ENCODE measurements around the gene CDKL1.

Gene CDKL1

DNA sequence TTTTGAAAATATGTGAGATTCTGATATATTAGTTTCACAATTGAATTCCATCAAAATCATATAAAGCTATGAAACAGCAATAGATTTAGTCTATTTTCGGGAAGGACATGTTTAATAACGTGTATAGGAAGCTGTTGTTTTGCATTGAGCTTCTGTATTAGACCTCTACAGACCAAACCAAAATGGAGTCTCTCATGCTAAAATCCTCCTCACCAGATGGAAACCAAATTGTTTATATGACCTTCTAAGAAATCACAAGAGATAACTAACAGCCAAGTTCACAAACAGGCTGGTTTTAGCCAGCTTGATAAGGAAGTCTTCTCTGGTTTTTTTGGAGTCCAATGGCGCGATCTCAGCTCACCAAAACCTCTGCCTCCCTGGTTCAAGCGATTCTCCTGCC is 108.5 kb downstream of the CDKL1 start:
- Histone ChIP-seq H3K4me1 (ENCODE audit: control insufficient read depth, insufficient read depth, low read length) (no peaks in the 10 kb centered on the region), H3K36me3 (ENCODE audit: control insufficient read depth in 2 of 2, insufficient read depth in 1 of 2, low read length in 2 of 2) (peaks cover 15 to 18% of the 10 kb centered on the region in 2 experiments), H3K27ac (ENCODE audit: extremely low read depth, low read depth, low read length) (no peak overlapping the region), H3K4me3 (ENCODE audit: low read depth, low read length) (no peak overlapping the region), H3K9me3 (ENCODE audit: control insufficient read depth, insufficient read depth, low read depth, low read length) (no peaks in the 10 kb centered on the region)
- POLR2A ChIA-PET = no interaction called here
- CTCF ChIA-PET = no interaction called here
- TF ChIP-seq ZNF394 (tag by site-specific recombination; IDR thresholded peaks at IDR 0.05; ENCODE audit: borderline replicate concordance) (no peak), ZNF211 (tag by site-specific recombination; IDR thresholded peaks at IDR 0.05; ENCODE audit: low read depth) (no peak), ZNF585B (tag by site-specific recombination; IDR thresholded peaks at IDR 0.05) (no peak), ZFP69B (tag by site-specific recombination; IDR thresholded peaks at IDR 0.05) (no peak), ZNF629 (tag by site-specific recombination; IDR thresholded peaks at IDR 0.05) (no peak), ZBTB17 (tag by site-specific recombination; IDR thresholded peaks at IDR 0.05) (no peak), ZNF707 (tag by site-specific recombination; IDR thresholded peaks at IDR 0.05) (no peak)
- TF ChIP-seq, protein P1, sequence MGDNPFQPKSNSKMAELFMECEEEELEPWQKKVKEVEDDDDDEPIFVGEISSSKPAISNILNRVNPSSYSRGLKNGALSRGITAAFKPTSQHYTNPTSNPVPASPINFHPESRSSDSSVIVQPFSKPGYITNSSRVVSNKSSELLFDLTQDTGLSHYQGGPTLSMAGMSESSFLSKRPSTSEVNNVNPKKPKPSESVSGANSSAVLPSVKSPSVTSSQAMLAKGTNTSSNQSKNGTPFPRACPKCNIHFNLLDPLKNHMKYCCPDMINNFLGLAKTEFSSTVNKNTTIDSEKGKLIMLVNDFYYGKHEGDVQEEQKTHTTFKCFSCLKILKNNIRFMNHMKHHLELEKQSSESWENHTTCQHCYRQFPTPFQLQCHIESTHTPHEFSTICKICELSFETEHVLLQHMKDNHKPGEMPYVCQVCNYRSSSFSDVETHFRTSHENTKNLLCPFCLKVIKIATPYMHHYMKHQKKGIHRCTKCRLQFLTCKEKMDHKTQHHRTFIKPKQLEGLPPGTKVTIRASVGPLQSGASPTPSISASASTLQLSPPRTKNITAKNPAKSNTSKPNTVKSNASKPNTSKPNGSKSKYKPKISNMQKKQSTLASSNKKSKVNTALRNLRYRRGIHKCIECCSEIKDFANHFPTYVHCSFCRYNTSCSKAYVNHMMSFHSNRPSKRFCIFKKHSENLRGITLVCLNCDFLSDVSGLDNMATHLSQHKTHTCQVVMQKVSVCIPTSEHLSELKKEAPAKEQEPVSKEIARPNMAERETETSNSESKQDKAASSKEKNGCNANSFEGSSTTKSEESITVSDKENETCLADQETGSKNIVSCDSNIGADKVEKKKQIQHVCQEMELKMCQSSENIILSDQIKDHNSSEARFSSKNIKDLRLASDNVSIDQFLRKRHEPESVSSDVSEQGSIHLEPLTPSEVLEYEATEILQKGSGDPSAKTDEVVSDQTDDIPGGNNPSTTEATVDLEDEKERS (tag by site-specific recombination; IDR thresholded peaks at IDR 0.05) = no peak

DNA sequence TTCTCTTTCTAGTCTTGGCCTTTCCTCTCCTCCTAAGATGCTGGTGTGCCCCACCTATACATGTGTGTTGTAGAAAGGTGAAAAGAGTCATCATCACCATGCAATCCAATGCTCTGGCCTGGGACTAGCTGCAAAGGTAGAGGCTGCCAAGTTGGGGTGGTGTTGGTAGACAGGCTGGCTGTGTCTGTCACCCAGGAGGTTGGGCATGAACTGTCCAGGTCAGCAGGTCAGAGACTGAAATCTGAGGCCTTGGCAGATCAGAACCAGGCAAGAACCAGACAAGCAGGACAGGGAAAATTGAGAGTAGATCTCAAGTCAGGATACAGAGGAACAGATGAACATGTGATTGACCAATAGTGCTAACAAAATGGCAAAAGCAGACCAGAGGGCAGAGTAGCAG is 110.8 kb downstream of the CDKL1 start:
- TF ChIP-seq ZNF426 (tag by site-specific recombination; IDR thresholded peaks at IDR 0.05) (no peak), ZBTB48 (tag by site-specific recombination; IDR thresholded peaks at IDR 0.05) (no peak), ZNF777 (tag by site-specific recombination; IDR thresholded peaks at IDR 0.05; ENCODE audit: borderline replicate concordance) (no peak), ZNF221 (tag by site-specific recombination; IDR thresholded peaks at IDR 0.05; ENCODE audit: borderline replicate concordance) (no peak), ZNF521 (tag by site-specific recombination; IDR thresholded peaks at IDR 0.05) (no peak), ZBTB8A (tag by site-specific recombination; IDR thresholded peaks at IDR 0.05) (no peak), ZNF776 (tag by site-specific recombination; IDR thresholded peaks at IDR 0.05; ENCODE audit: borderline replicate concordance) (no peak), ZNF768 (tag by site-specific recombination; IDR thresholded peaks at IDR 0.05) (no peak)
- TF ChIP-seq, protein P2, sequence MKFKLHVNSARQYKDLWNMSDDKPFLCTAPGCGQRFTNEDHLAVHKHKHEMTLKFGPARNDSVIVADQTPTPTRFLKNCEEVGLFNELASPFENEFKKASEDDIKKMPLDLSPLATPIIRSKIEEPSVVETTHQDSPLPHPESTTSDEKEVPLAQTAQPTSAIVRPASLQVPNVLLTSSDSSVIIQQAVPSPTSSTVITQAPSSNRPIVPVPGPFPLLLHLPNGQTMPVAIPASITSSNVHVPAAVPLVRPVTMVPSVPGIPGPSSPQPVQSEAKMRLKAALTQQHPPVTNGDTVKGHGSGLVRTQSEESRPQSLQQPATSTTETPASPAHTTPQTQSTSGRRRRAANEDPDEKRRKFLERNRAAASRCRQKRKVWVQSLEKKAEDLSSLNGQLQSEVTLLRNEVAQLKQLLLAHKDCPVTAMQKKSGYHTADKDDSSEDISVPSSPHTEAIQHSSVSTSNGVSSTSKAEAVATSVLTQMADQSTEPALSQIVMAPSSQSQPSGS (tag by site-specific recombination; IDR thresholded peaks at IDR 0.05; ENCODE audit: low read depth) = no peak
- TF ChIP-seq, protein P3, sequence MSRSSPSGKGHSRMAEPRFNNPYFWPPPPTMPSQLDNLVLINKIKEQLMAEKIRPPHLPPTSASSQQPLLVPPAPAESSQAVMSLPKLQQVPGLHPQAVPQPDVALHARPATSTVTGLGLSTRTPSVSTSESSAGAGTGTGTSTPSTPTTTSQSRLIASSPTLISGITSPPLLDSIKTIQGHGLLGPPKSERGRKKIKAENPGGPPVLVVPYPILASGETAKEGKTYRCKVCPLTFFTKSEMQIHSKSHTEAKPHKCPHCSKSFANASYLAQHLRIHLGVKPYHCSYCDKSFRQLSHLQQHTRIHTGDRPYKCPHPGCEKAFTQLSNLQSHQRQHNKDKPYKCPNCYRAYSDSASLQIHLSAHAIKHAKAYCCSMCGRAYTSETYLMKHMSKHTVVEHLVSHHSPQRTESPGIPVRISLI (tag by site-specific recombination; IDR thresholded peaks at IDR 0.05) = no peak
- TF ChIP-seq, protein P4, sequence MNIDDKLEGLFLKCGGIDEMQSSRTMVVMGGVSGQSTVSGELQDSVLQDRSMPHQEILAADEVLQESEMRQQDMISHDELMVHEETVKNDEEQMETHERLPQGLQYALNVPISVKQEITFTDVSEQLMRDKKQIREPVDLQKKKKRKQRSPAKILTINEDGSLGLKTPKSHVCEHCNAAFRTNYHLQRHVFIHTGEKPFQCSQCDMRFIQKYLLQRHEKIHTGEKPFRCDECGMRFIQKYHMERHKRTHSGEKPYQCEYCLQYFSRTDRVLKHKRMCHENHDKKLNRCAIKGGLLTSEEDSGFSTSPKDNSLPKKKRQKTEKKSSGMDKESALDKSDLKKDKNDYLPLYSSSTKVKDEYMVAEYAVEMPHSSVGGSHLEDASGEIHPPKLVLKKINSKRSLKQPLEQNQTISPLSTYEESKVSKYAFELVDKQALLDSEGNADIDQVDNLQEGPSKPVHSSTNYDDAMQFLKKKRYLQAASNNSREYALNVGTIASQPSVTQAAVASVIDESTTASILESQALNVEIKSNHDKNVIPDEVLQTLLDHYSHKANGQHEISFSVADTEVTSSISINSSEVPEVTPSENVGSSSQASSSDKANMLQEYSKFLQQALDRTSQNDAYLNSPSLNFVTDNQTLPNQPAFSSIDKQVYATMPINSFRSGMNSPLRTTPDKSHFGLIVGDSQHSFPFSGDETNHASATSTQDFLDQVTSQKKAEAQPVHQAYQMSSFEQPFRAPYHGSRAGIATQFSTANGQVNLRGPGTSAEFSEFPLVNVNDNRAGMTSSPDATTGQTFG (tag by site-specific recombination; IDR thresholded peaks at IDR 0.05; ENCODE audit: borderline replicate concordance) = no peak
- TF ChIP-seq, protein P5, sequence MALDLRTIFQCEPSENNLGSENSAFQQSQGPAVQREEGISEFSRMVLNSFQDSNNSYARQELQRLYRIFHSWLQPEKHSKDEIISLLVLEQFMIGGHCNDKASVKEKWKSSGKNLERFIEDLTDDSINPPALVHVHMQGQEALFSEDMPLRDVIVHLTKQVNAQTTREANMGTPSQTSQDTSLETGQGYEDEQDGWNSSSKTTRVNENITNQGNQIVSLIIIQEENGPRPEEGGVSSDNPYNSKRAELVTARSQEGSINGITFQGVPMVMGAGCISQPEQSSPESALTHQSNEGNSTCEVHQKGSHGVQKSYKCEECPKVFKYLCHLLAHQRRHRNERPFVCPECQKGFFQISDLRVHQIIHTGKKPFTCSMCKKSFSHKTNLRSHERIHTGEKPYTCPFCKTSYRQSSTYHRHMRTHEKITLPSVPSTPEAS (tag by site-specific recombination; IDR thresholded peaks at IDR 0.05) = no peak
- Histone ChIP-seq H3K36me3 (ENCODE audit: control insufficient read depth in 2 of 2, insufficient read depth in 1 of 2, low read length in 2 of 2) (peaks cover 9 to 15% of the 10 kb centered on the region in 2 experiments; a peak in 2 of 3 replicates), H3K27ac (ENCODE audit: extremely low read depth, low read depth, low read length) (no peak overlapping the region), H3K4me3 (ENCODE audit: low read depth, low read length) (no peak overlapping the region), H3K9me3 (ENCODE audit: control insufficient read depth, insufficient read depth, low read depth, low read length) (no peaks in the 10 kb centered on the region), H3K4me1 (ENCODE audit: control insufficient read depth, insufficient read depth, low read length) (no peaks in the 10 kb centered on the region)
- CTCF ChIA-PET = no interaction called here
- POLR2A ChIA-PET = no interaction called here

Measured in HEK293 (cell line).